Muscle of arm (tissue), 12 donors: ENCODE results near the gene RSRC1. TPM values are rescaled to one million over a fixed set of nuclear protein-coding genes. Genes with fewer than 3 reads are reported as not detected.
"Not testable (repeated sequence)": the region's sequence is repeated elsewhere in the genome, so short reads cannot be mapped to it uniquely, and the experiment has no call there.

ENCODE experiments used
- DNase-seq: peaks from one replicate; pipeline ENCODE4 v3.0.0-alpha.2; 2013
- polyA plus RNA-seq, 12 donors: library from polyadenylated mRNA; unstranded; fragments of 120-200 nt; gene quantifications; one replicate each; pipeline ENCODE4 v1.2.1, GENCODE V29; 2013; ENCODE audit not compliant: insufficient read length in 12 of 12

The RSRC1 gene
- polyA plus RNA-seq, 12 donors = 20.7 to 44.9 (median 23.7) TPM; not detected in 1

DNA sequence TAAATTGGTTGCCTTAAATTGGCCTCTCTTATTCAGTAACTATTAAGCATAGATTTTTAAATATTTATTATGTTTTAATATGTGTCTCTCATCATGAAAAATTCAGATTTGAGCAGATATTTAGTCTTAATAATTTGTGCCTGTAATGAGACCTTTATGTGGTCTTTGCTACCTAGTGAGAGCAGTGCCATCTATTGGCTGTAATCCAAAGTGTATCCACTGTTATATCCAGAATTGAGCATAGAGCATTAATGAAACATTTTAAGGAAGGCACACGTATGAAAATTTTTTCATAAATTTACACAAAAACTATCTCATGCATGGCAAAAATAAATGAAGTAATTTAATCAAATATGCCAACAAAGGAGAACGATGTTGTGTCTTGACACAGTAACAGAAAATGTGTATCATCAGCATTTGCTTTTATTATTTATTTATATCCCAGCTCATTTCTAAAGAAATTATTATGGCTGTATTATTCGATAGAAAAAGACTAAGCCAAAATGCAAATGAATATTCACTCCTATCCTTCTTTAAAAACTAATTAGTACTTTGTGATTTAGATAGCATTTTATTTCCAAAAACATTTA, 203.5 kb downstream of the RSRC1 start:
- peak; percentile 2 for DNase-seq

DNA sequence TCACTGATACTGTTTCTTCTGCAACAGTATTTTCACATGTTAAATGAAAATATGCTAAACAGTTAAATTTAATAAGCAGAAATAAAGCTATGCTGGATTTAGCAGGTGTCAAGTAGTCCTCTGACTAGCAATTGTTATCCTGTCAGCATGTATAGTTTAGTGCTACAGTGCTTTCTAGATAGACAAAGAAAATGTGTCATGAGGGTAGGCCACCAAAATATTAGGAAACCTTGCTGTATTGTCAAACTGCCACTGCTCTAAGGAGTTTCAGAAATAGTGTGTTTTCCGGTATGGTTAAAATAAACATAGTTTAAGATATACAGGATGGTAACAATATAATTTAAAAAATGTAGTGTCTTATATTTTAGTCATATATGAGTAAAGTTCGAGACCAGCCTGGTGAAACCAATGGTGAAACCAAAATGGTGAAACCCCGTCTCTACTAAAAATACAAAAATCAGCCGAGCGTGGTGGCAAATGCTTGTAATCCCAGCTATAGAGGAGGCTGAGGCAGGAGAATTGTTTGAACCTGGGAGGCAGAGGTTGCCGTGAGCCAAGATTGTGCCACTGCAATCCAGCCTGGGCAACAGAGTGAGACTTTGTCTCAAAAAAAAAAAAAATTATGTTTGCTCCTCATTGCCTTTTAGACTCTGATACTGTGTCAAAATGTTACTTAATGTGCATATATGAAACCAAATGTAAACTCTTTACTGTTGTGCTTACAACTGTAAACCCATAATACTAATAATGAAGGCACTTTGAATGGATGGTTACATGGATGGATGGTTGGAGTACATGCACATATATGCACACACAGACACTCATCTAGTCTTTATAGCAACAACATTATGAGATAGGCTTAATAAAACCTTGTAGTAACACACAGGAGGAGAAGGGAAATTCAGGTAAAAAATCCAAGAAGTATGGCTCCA, 204.8 kb downstream of the RSRC1 start:
- DNase-seq = no peak

DNA sequence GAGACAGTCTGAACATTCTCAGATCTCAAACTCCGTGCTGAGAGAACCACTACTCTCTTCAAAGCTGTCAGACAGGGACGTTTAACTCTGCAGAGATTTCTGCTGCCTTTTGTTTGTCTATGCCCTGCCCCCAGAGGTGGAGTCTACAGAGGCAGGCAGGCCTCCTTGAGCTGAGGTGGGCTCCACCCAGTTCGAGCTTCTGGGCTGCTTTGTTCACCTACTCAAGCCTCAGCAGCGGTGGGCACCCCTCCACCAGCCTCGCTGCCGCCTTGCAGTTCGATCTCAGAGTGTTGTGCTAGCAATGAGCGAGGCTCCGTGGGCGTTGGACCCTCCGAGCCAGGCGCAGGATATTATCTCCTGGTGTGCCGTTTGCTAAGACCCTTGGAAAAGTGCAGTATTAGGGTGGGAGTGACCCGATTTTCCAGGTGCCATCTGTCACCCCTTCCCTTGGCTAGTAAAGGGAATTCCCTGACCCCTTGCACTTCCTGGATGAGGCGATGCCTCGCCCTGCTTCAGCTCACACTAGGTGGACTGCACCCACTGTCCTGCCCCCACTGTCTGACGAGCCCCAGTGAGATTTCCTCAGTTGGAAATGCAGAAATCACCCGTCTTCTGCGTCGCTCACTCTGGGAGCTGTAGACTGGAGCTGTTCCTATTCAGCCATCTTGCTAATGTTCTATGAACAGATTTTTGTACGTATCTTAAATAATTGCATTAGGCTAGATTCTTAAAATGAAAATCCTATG, 220.0 kb downstream of the RSRC1 start:
- not testable (repeated sequence) for DNase-seq

DNA sequence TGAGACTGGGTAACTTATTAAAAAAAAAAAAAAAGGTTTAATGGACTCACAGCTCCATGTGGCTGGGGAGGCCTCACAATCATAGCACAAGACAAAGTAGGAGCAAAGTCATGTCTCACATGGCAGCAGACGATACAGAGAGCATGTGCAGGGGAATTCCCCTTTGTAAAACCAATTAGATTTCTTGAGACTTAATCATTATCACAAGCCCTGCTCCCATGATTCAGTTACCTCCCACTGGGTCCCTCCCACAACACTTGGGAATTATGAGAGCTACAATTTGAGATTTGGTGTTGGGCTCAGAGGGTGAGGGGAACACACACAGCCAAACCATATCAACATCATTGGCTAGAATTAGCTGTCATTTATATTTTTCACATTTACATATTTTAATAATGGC, 221.0 kb downstream of the RSRC1 start:
- DNase-seq = no peak

DNA sequence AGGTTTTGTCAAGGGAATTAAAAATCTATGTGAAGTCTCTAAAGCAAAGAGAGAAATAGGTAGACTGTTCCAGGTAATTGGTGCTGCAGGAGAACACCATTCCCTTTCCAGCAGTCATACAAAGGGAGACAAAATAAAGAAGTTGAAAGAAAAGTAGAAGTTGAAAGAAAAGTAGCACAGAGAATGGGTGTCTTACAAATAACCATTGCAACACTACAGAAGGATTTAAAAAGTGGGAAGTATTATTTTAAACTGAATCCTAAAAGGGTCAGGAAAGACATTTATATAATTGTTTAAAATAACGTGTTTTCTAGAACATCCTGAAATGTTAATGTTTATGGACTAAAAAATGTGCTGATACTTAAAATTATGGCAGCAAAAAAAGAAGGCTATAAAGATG, 223.8 kb downstream of the RSRC1 start:
- DNase-seq = no peak

DNA sequence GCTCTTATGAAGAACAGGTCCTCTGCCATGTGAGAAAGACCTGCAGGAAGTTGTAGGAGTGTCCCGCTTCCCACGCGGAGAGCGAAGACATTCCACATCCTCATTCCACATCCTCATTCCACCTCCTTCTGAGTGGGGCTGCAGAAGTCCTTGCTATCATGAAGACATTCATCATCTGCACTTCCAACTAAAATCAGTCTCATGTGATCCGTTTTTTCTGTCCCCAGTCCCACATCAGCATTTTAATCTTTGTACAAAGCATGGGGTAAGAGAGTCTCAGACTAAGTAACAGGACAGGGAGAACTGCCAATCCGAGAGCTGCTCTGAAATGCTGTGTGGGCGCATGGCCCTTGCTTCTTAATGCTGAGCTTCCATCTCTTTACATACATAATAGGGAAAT, 227.2 kb downstream of the RSRC1 start:
- DNase-seq = no peak

DNA sequence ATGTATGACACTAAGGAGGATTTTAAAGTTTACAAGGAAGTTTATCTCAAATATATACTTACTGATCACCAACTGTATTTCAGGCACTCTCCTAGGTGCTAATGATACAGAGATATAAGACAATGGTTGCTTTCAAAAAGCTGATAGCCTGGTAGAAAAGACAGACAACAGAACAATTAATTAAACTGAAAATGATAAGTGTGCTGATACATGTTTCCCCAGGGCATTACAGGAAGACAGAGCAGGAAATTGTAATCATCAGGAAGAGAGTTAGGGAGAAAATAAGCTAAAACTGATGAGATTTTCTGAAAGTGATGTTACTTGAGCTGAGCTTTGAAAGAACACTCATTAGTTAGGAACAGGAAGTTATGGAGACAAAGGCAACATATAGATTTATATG, 229.7 kb downstream of the RSRC1 start:
- DNase-seq = no peak

DNA sequence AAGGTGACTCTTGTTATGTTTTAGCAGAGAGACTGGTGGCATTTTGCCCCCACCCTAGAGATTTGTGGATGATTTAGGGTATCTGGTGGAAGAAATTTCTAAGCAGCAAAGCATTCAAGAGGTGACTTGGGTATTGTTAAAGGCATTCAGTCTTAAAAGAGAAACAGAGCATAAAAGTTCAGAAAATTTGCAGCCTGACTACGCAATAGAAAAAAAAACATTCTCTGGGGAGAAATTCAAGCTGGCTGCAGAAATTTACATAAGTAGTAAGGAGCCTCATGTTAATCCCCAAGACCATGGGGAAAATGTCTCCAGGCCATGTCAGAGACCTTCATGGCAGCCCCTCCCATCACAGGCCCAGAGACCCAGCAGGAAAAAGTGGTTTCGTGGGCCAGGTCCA, 231.1 kb downstream of the RSRC1 start:
- not testable (repeated sequence) for DNase-seq

DNA sequence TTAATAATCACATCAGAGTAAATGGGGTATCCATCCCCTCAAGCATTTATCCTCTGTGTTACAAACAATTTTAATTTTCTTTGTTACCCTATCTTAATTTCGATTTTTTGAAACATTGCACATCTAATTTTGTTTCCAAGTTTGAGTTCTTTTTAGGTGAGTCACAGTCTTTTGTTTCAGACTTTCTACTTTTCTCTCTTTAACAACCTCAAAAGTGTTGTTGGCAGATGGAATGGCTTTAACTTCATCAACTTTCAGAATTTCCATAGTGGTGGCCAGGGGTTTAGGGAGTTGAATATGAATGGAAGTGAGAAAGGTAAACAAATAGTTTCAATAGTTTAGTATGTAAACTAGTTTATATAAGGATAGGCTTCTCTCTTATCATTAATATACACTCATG, 238.1 kb downstream of the RSRC1 start:
- no peak for DNase-seq

DNA sequence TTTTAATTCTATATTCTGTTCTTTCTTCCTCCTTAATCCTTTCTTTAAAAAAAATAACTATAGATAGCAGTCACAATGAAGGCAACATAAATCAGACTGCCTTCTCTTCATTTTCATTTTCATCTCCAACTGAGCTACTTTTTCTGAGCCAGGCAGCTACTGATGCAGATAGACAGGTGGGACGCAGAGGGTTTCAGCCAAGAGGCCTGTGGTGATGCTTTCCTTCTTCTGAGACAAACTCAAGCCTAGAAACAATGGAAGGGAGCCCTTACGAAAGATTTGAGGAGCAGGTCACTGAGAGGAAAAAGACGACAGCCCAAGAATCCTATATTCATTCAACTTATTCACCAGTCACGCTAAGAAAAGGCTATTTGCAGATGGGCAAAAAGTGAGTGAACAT, 241.1 kb downstream of the RSRC1 start:
- no peak for DNase-seq

DNA sequence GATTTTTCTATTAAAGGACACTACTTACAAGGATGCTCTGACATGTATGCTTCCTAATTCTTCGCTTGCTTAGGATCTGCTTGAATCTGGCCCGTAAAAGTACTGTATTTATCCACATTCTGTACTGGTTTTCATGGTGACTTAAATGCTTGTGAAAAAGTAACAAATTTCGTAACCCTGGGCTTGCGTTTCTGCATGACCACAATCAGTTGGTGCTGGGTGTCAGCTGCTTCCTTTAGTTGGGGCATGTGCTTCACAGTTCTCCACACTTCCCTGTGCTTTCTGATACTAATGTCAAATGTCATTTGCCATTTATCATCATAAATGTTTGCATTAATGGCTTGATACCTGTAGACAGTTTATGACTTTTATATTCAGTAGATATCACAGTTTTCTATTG, 242.7 kb downstream of the RSRC1 start:
- DNase-seq = peak; percentile 2

DNA sequence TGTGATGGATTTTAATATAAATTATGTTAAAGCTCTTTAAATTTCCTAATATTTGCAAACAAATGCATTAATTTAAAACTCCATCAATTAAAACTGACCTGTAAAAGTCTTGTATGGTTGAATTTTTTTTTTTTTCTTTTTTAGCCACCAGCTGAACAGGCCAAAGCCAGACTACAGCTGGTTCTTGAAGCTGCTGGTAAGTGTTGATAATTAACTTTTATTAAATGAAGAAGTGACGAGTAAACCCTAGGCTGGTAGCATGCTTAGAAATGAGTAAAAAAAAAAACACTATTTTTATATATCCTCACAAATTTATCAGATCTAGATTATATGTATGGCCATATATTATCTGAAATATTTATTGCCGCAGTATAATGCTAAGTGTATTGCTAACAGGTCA, 244.8 kb downstream of the RSRC1 start:
- DNase-seq = no peak

DNA sequence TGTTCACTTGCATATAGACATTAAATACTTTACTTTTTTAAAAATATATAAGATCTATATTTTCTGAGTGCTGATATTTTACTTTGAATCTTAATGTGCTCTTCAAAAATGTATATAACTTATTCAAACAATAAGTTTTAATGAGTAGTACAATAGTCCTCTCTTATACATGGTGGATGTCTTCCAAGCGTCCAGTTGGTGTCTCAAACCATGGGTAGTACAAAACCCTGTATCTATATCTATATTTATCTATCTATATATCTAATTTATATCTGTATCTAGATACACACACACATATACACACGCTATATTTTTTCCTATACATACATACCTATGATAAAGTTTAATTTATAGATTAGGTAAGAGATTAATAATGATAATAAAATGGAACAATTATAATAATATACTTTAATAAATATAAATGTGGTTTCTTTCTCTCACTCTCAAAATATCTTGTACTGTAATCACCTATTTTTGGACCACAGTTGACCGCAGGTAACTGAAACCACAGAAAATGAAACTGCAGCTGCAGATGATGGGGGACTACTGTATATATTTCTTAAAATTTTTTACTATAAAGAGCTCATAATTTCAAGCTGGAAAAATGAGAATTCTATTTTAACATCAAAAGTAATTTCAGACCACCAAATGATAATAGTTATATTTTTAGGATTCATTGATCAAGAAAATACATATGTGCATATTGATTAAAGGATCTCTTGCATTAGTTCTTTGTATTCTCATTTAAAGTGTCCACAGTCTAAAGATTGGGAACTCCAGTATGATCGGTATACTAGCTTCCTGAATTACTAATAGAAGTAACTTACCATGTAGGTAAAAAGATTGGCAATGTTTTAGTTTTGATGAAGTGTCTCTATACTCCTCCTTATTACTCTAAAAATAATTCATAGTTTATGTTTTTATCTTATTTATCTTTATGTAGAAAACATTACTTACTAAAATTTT, 246.0 kb downstream of the RSRC1 start:
- DNase-seq = no peak

DNA sequence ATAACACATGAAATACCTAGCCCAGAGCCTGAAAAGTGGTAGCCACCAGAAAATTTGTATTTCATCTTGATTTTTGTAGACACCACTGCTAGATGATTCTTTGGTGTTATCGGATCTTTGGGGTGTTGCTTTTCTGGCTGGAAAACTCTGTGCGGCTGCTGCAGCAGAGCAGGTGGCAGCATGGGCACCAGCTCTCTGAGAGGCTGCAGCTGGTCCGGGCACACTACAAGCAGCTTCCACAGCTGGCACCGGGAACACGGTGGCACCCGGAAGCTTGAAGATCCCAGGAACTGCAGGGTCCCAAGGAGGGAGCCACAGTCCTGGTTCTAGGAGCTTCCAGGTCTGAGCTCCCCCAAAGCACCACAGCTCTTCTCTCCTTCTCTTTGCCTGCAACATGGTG, 249.4 kb downstream of the RSRC1 start:
- DNase-seq = no peak

DNA sequence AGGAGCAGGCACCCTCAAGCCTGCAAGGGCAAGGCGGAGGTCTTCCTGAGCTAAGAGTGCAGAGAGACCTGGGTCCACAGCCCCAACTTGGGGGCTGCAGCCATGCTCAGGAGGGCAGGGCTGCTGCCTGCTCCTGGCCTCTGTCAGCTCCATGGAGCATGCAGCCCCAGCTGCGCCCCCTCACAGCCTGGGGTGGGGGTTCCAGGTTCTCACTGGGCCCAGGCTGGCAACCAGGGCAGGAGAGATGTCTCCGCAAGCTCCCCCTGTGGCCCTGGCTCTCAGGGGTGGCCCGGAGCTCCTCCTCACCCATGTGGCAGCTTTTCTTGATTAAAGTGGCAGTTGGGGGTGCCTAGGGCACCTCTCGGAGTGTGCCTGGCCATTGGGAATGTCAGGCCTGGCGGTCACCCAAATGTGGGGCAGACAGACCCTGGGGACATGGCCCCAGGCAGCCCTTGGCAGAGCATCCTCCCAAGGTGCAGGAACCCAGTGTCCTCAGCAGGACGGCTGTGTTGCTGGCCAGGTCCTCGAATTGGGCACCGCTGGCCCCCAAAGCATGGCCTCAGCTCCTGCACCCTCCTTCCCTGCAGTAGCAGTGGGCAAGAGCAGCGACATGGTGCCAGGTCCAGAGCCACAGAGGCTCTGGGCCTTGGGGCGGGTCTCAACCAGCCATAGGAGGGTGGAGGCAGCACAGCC, 251.0 kb downstream of the RSRC1 start:
- no peak for DNase-seq

DNA sequence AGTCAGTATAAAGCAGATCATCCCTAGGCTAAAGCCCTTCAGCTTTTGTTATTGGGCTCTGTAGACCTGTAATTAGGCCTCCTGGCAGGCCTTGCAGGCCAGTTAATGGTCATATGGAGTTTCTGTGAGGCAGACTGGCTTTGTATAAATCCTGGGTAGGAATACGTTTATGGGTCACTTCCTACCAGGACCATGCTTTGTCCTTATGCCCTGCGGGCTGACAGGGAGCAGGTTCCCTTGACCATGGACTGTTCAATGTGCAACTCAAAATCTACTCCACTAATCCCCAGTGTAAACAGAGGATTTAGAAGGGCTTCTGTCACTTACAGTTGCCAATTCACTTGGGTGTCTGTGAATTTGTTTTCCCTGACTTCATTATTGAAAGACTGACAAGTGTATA, 258.4 kb downstream of the RSRC1 start:
- DNase-seq = no peak

DNA sequence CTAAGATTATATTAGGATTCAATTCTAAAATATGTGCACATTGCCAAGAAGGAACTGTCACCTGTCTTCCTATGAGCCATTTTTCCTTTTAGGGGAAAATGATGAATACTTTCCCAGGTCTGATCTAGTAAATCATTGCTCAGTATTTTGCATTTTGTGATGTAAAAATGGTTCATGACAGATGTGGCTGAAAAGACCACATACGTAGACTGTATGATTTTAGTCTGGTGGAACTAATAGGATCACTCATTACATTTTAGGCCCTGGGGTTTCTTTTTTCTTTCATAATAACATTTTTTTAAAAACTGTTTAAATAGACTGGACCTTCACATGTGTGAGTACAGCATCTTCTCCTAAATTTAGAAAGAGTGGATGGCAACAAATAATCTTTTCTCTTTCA, 259.4 kb downstream of the RSRC1 start:
- DNase-seq = no peak

DNA sequence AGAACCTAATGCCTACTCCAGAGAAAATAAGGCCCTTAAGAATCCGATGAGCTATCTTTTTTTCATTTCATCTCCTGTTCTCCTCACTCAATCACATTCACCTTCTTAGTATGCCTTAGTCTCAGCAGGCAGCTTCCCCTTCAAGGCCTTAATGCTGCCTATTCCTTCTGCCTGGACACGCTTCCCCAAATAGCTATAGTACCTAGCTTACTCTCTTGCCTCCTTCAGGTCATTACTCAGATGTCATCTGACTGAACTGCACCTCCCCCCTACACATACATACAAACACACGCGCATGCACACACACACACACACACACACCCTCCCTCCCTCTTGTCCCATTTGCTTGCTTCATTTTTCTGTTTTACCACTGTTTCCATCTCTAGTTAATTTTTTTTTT, 269.6 kb downstream of the RSRC1 start:
- no peak for DNase-seq

DNA sequence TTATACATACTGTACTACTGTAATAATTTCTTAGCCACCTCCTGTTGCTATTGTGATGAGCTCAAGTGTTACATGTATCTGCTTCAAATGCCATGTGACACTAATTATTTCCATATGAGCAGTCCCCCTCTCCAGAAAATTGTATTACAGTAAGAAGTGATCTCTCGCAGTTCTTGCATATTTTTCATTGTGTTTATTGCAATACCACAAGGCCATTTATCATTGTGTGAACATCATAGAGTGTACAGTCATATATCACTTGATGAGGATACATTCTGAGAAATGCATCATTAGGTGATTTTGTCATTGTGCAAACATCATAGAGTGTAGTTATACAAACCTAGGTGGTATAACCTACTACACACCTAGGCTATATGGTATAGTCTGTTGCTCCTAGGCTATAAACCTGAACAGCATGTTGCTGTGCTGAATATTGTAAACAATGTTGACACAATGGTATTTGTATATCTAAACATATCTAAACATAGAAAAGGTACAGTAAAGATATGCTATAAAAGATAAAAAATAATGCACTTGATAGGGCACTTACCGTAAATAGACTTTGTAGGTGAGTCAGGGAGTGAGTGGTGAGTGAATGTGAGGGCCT, 271.5 kb downstream of the RSRC1 start:
- no peak for DNase-seq

DNA sequence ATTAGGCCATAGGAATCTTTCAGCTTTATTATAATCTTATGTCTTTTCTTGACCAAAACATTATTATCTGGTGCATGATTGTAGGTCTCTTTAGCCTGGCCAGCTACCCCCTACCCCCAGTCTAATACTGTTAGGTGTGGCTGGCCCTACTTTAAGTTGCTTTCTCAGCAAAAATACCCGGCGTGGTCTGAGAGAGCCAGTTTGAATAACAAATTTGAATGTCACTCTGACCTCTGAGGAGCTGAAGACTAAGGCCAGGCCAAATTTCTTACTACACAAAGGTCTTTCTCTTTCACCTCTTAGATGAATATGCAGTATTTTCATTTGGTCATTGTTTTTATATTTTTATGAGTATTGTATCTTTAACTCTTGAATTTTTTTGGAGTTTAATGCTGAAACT, 272.6 kb downstream of the RSRC1 start:
- no peak for DNase-seq

DNA sequence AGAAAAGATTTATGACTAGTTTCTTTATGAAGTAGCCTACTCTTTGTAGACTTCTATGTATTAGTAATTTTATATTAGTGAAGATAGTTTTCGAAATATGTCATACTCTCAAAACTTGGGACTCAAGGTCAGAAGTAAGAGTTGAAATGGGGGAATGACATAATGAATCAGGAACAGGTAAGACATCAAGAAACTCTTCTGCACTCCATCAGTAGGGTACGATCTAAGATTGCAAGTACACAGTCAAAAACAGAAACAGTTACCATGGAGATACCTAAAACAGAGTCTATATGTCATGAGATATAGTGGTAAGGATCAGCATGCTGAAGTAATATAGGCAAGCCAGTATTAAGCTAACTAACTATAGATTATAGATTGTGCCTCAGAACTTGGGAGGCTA, 274.1 kb downstream of the RSRC1 start:
- no peak for DNase-seq
